Testis (tissue), 3 donors: ENCODE results near the gene PPP6R1. TPM values are rescaled to one million over a fixed set of nuclear protein-coding genes. Genes with fewer than 3 reads are reported as not detected.

Experiments
- DNase-seq: peaks from one replicate; pipeline ENCODE4 v3.0.0-alpha.2; 2019
- H3K27ac ChIP-seq, 2 donors: fragments of 200-600 bp; sonication (generic); one replicate each; pipeline ENCODE4 v1.5.1; 2019
- H3K27me3 ChIP-seq: fragments of 200-600 bp; sonication (generic); one replicate; pipeline ENCODE4 v1.5.1; 2019
- H3K36me3 ChIP-seq: fragments of 200-600 bp; sonication (generic); one replicate; pipeline ENCODE4 v1.5.1; 2017; ENCODE audit warnings: low read depth; ENCODE audit errors: missing control alignments
- H3K4me1 ChIP-seq: fragments of 200-600 bp; sonication (generic); one replicate; pipeline ENCODE4 v1.5.1; 2019
- H3K4me3 ChIP-seq, 2 donors: fragments of 200-600 bp; sonication (generic); one replicate each; pipeline ENCODE4 v1.5.1; 2017 to 2019
- H3K9me3 ChIP-seq: fragments of 200-600 bp; sonication (generic); one replicate; pipeline ENCODE4 v1.5.1; 2017
- POLR2A ChIP-seq: fragments of 450-650 bp; IDR thresholded peaks from one replicate; pipeline ENCODE4 v1.6.1; 2017; ENCODE audit warnings: antibody characterized with exemption, mild to moderate bottlenecking, moderate library complexity
- WGBS, 2 donors: methylation state at CpG; one replicate each; pipeline ENCODE4 v1.1.5; 2018; 5-methylcytosine and 5-hydroxymethylcytosine counted together
- intact Hi-C: fragments of 100-400 bp; cut with DNase I; formaldehyde crosslinking; loops from one replicate; pipeline ENCODE4 v1.15.1; 2023; ENCODE audit warnings: low total_unique reads
- polyA plus RNA-seq: library from polyadenylated mRNA; stranded (reverse); fragments of 350-450 nt; fragmentation: Illumina TruSeq; extraction: RNeasy Lipid Tissue Mini Kit (QIAGEN cat#74804); gene quantifications from one replicate; pipeline ENCODE4 v1.2.3, GENCODE V29; 2014; ENCODE audit warnings: low read depth, low replicate concordance; ENCODE audit not compliant: insufficient read depth
- total RNA-seq, 2 donors: library from RNA; depleted of rRNA; stranded (reverse); fragments of >200 nt; gene quantifications; one replicate each; pipeline ENCODE4 v1.2.3, GENCODE V29; 2016
- TF ChIP-seq, protein P1 (sequence below), 3 experiments: fragments of 450-650 bp in 2 of 3; fragments of 200-600 bp in 1 of 3; sonication (generic) in 1 of 3; IDR thresholded peaks; one replicate each; pipeline ENCODE4 v1.5.1; 2016 to 2019; ENCODE audit warnings: antibody characterized with exemption in 3 of 3, mild to moderate bottlenecking in 2 of 3, moderate library complexity in 1 of 3

PPP6R1 gene
- total and polyA plus RNA-seq, 3 donors from 2014 or later: 178 to 217 (median 179) TPM

- 89 to 93% methylated on average over 9 of the region's 9 CpGs for WGBS, 2 donors
- intact Hi-C loops: no loop called here
- TF ChIP-seq POLR2A: no peak
- TF ChIP-seq, protein P1, sequence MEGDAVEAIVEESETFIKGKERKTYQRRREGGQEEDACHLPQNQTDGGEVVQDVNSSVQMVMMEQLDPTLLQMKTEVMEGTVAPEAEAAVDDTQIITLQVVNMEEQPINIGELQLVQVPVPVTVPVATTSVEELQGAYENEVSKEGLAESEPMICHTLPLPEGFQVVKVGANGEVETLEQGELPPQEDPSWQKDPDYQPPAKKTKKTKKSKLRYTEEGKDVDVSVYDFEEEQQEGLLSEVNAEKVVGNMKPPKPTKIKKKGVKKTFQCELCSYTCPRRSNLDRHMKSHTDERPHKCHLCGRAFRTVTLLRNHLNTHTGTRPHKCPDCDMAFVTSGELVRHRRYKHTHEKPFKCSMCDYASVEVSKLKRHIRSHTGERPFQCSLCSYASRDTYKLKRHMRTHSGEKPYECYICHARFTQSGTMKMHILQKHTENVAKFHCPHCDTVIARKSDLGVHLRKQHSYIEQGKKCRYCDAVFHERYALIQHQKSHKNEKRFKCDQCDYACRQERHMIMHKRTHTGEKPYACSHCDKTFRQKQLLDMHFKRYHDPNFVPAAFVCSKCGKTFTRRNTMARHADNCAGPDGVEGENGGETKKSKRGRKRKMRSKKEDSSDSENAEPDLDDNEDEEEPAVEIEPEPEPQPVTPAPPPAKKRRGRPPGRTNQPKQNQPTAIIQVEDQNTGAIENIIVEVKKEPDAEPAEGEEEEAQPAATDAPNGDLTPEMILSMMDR (IDR thresholded peaks at IDR 0.05): no peak
- Histone ChIP-seq H3K4me1 (no peaks in the 10 kb centered on the region), H3K9me3 (no peaks in the 10 kb centered on the region), H3K36me3 (no peaks in the 10 kb centered on the region), H3K27me3 (no peaks in the 10 kb centered on the region), H3K4me3 (no peak overlapping the region), H3K27ac (no peak overlapping the region)
- DNase-seq: no peak
These were observed 30.4 kb upstream of the PPP6R1 start for GRCh38 chr19:55289117-55289796.

- TF ChIP-seq POLR2A: no peak
- TF ChIP-seq, protein P1 (IDR thresholded peaks at IDR 0.05): no peak
- no peak overlapping the region for H3K27ac ChIP-seq
- H3K36me3 ChIP-seq: no peaks in the 10 kb centered on the region
- H3K9me3 ChIP-seq: no peaks in the 10 kb centered on the region
- WGBS, 2 donors: 90 to 93% methylated on average over 8 to 16 of the region's 21 CpGs
- H3K4me3 ChIP-seq: no peak overlapping the region
- no peaks in the 10 kb centered on the region for H3K4me1 ChIP-seq
- DNase-seq: no peak
- H3K27me3 ChIP-seq: no peaks in the 10 kb centered on the region
- intact Hi-C loops: no loop called here
These were observed 28.7 kb upstream of the PPP6R1 start for GRCh38 chr19:55287361-55288079.

DNA sequence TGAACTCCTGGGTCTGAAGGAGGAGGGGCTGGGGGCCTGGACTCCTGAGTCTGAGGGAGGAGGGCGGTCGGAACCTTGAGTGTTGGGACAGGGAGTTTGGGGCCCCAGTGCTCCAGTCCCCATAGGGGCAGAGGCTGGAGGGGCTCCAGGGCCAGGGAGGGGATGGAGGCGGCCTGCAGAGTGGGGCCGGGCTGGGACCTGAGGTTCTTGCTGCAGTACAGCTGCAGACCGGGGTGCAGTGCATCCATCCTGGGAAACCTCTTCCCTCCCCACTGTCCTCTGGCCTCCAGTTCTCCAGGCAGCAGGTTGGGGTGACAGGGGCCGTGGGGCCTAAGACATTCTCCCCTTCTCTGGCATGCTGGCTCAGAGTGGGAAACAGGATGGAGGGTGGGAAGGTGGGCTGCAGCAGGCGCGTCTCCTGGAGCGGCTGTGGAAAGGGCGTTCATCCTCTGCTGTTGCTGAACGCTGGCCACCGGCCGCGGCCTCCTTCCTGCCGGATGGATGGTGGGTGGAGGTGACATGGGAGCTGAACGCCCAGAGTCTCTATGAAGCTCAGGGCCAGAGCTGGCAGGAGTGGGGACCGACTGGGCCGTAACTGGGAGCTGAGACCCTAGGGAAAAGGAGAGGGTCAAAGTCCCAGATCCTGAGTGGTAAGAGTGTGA, 26.5 kb upstream of the PPP6R1 start:
- no peak for DNase-seq
- Histone ChIP-seq H3K4me3 (no peak overlapping the region), H3K27me3 (no peaks in the 10 kb centered on the region), H3K36me3 (no peaks in the 10 kb centered on the region), H3K27ac (no peak overlapping the region), H3K9me3 (no peaks in the 10 kb centered on the region), H3K4me1 (no peaks in the 10 kb centered on the region)
- 48 to 58% methylated on average over 7 to 18 of the region's 18 CpGs for WGBS, 2 donors
- intact Hi-C loops: no loop called here
- TF ChIP-seq, protein P1 (IDR thresholded peaks at IDR 0.05): no peak
- TF ChIP-seq POLR2A: no peak

GRCh38 chr19:55284405-55285058, 25.7 kb upstream of the PPP6R1 start:
- no peaks in the 10 kb centered on the region for H3K27me3 ChIP-seq
- TF ChIP-seq, protein P1 (IDR thresholded peaks at IDR 0.05): no peak
- TF ChIP-seq POLR2A: no peak
- no peaks in the 10 kb centered on the region for H3K9me3 ChIP-seq
- H3K4me3 ChIP-seq: peak overlapping the region; percentile 47 to 48
- 0 to 31% methylated on average over 4 to 9 of the region's 16 CpGs for WGBS, 2 donors
- no peaks in the 10 kb centered on the region for H3K36me3 ChIP-seq
- H3K4me1 ChIP-seq: peaks cover under 1% of the 10 kb centered on the region
- intact Hi-C loops: no loop called here
- H3K27ac ChIP-seq: peak overlapping the region; percentile 39 to 76
- DNase-seq: no peak
